Neural crest cell (in vitro differentiated cells): ENCODE results near the gene SCGB3A2. TPM values are rescaled to one million over a fixed set of nuclear protein-coding genes. Genes with fewer than 3 reads are reported as not detected.
"Not testable (repeated sequence)": the region's sequence is repeated elsewhere in the genome, so short reads cannot be mapped to it uniquely, and the experiment has no call there.

Experiments
- DNase-seq: peaks from one replicate; pipeline ENCODE4 v3.0.0; 2021; ENCODE audit warnings: low read depth, mixed read lengths, low spot score
- H3K27ac Mint-ChIP-seq: one replicate; pipeline ENCODE4 v1.8.0; 2021; ENCODE audit warnings: mild to moderate bottlenecking, mixed read lengths; ENCODE audit not compliant: unreplicated experiment
- H3K27me3 Mint-ChIP-seq: 2 replicates; pipeline ENCODE4 v1.8.0; 2021; ENCODE audit warnings: low read depth, mild to moderate bottlenecking, mixed read lengths
- H3K36me3 Mint-ChIP-seq: 2 replicates; pipeline ENCODE4 v1.8.0; 2021; ENCODE audit warnings: low read depth, mild to moderate bottlenecking, mixed read lengths
- H3K4me1 Mint-ChIP-seq: 2 replicates; pipeline ENCODE4 v1.8.0; 2021; ENCODE audit warnings: mixed read lengths
- H3K4me3 Mint-ChIP-seq: one replicate; pipeline ENCODE4 v1.8.0; 2021; ENCODE audit warnings: mild to moderate bottlenecking, mixed read lengths
- H3K9me3 Mint-ChIP-seq: 2 replicates; pipeline ENCODE4 v1.8.0; 2021; ENCODE audit warnings: mixed read lengths
- CTCF ChIP-seq: fragments of 200-600 bp; sonication (generic); conservative IDR thresholded peaks from 2 replicates; pipeline ENCODE4 v1.5.0; 2021; ENCODE audit warnings: antibody characterized with exemption, mild to moderate bottlenecking
- total RNA-seq: library from RNA; stranded (reverse); gene quantifications from 2 replicates; pipeline ENCODE4 v1.2.1, GENCODE V29; 2021

SCGB3A2 gene
- total RNA-seq, 1 donor from 2014 or later: not detected

- Mint-ChIP-seq H3K27ac (no peak overlapping the region), H3K4me3 (no peak overlapping the region), H3K36me3 (no peaks in the 10 kb centered on the region), H3K9me3 (no peaks in the 10 kb centered on the region), H3K27me3 (peaks cover 8% of the 10 kb centered on the region), H3K4me1 (peaks cover 2% of the 10 kb centered on the region)
- DNase-seq: no peak
- TF ChIP-seq CTCF: no peak
These were observed 14.9 kb upstream of the SCGB3A2 start for GRCh38 chr5:147863454-147864158.

GRCh38 chr5:147869112-147869511 is 9.4 kb upstream of the SCGB3A2 start:
- Mint-ChIP-seq H3K9me3 (peaks cover 3% of the 10 kb centered on the region), H3K4me3 (no peak overlapping the region), H3K4me1 (peaks cover 21% of the 10 kb centered on the region), H3K36me3 (peaks cover 19% of the 10 kb centered on the region), H3K27me3 (peaks cover 63% of the 10 kb centered on the region), H3K27ac (peak overlapping the region; percentile 65)
- TF ChIP-seq CTCF: no peak
- DNase-seq: no peak

GRCh38 chr5:147869892-147870291 is 8.6 kb upstream of the SCGB3A2 start:
- not testable (repeated sequence) for H3K9me3 Mint-ChIP-seq, DNase-seq, H3K27ac Mint-ChIP-seq, H3K4me3 Mint-ChIP-seq
- peaks cover 71% of the 10 kb centered on the region for H3K27me3 Mint-ChIP-seq
- peaks cover 25% of the 10 kb centered on the region for H3K4me1 Mint-ChIP-seq
- H3K36me3 Mint-ChIP-seq: peaks cover 21% of the 10 kb centered on the region

- not testable (repeated sequence) for DNase-seq, H3K27ac Mint-ChIP-seq, H3K9me3 Mint-ChIP-seq, H3K4me3 Mint-ChIP-seq
- Mint-ChIP-seq H3K4me1 (peaks cover 28% of the 10 kb centered on the region), H3K27me3 (peaks cover 83% of the 10 kb centered on the region), H3K36me3 (peaks cover 21% of the 10 kb centered on the region)
These were observed 6.4 kb upstream of the SCGB3A2 start for GRCh38 chr5:147871980-147872549.

GRCh38 chr5:147872744-147873435 is 5.6 kb upstream of the SCGB3A2 start:
- DNase-seq, H3K9me3 Mint-ChIP-seq, H3K4me3 Mint-ChIP-seq, H3K27ac Mint-ChIP-seq: not testable (repeated sequence)
- H3K4me1 Mint-ChIP-seq: peaks cover 28% of the 10 kb centered on the region
- peaks cover 21% of the 10 kb centered on the region for H3K36me3 Mint-ChIP-seq
- H3K27me3 Mint-ChIP-seq: peaks cover 86% of the 10 kb centered on the region

GRCh38 chr5:147874118-147874875 is 4.2 kb upstream of the SCGB3A2 start:
- H3K27me3 Mint-ChIP-seq: peaks cover 76% of the 10 kb centered on the region
- H3K4me1 Mint-ChIP-seq: peaks cover 20% of the 10 kb centered on the region
- H3K4me3 Mint-ChIP-seq, H3K27ac Mint-ChIP-seq, H3K9me3 Mint-ChIP-seq, DNase-seq: not testable (repeated sequence)
- H3K36me3 Mint-ChIP-seq: peaks cover 21% of the 10 kb centered on the region

GRCh38 chr5:147874910-147875367 is 3.6 kb upstream of the SCGB3A2 start:
- no peak for DNase-seq
- TF ChIP-seq CTCF: no peak
- Mint-ChIP-seq H3K27ac (no peak overlapping the region), H3K27me3 (peaks cover 69% of the 10 kb centered on the region), H3K4me1 (peaks cover 13% of the 10 kb centered on the region), H3K9me3 (peaks cover 3% of the 10 kb centered on the region), H3K36me3 (peaks cover 21% of the 10 kb centered on the region), H3K4me3 (no peak overlapping the region)
